ENCODE results near the gene PPP1R10.

DNA sequence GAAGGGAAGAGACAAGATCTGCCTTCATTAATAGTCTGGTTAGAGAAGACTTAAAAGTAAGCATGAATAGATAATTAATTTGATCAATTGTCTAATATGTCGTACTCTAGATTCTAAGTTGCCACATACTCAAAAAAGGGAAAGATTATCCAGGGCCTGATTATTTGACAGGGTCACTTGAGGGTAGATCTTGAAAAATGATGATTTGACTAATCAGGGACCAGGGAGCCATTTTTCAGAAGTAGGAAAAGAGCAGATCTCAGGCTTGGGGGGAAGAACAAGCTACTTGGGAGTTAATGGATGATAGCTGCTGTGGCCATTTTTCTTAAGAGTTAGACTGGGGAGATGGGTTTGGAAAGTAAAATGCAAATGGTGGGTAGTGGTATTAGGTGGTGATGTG lies 24.8 kb downstream of the PPP1R10 start:
- no peak for TF ChIP-seq KDM5A (IDR thresholded peaks at IDR 0.05)
- TF ChIP-seq, protein P1, sequence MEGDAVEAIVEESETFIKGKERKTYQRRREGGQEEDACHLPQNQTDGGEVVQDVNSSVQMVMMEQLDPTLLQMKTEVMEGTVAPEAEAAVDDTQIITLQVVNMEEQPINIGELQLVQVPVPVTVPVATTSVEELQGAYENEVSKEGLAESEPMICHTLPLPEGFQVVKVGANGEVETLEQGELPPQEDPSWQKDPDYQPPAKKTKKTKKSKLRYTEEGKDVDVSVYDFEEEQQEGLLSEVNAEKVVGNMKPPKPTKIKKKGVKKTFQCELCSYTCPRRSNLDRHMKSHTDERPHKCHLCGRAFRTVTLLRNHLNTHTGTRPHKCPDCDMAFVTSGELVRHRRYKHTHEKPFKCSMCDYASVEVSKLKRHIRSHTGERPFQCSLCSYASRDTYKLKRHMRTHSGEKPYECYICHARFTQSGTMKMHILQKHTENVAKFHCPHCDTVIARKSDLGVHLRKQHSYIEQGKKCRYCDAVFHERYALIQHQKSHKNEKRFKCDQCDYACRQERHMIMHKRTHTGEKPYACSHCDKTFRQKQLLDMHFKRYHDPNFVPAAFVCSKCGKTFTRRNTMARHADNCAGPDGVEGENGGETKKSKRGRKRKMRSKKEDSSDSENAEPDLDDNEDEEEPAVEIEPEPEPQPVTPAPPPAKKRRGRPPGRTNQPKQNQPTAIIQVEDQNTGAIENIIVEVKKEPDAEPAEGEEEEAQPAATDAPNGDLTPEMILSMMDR (IDR thresholded peaks at IDR 0.05) = no peak
- no peak for TF ChIP-seq RFX5 (IDR thresholded peaks at IDR 0.05)
- TF ChIP-seq EP300 (IDR thresholded peaks at IDR 0.05) = no peak
- no peak for TF ChIP-seq EHMT2 (IDR thresholded peaks at IDR 0.05; ENCODE audit: low read depth)
- TF ChIP-seq, protein P2, sequence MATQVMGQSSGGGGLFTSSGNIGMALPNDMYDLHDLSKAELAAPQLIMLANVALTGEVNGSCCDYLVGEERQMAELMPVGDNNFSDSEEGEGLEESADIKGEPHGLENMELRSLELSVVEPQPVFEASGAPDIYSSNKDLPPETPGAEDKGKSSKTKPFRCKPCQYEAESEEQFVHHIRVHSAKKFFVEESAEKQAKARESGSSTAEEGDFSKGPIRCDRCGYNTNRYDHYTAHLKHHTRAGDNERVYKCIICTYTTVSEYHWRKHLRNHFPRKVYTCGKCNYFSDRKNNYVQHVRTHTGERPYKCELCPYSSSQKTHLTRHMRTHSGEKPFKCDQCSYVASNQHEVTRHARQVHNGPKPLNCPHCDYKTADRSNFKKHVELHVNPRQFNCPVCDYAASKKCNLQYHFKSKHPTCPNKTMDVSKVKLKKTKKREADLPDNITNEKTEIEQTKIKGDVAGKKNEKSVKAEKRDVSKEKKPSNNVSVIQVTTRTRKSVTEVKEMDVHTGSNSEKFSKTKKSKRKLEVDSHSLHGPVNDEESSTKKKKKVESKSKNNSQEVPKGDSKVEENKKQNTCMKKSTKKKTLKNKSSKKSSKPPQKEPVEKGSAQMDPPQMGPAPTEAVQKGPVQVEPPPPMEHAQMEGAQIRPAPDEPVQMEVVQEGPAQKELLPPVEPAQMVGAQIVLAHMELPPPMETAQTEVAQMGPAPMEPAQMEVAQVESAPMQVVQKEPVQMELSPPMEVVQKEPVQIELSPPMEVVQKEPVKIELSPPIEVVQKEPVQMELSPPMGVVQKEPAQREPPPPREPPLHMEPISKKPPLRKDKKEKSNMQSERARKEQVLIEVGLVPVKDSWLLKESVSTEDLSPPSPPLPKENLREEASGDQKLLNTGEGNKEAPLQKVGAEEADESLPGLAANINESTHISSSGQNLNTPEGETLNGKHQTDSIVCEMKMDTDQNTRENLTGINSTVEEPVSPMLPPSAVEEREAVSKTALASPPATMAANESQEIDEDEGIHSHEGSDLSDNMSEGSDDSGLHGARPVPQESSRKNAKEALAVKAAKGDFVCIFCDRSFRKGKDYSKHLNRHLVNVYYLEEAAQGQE (IDR thresholded peaks at IDR 0.05) = no peak
- TF ChIP-seq, protein P3, sequence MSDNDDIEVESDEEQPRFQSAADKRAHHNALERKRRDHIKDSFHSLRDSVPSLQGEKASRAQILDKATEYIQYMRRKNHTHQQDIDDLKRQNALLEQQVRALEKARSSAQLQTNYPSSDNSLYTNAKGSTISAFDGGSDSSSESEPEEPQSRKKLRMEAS (IDR thresholded peaks at IDR 0.05) = no peak
- TF ChIP-seq POLR2A (IDR thresholded peaks at IDR 0.05; ENCODE audit: low read length) = no peak
- TF ChIP-seq, protein P4, sequence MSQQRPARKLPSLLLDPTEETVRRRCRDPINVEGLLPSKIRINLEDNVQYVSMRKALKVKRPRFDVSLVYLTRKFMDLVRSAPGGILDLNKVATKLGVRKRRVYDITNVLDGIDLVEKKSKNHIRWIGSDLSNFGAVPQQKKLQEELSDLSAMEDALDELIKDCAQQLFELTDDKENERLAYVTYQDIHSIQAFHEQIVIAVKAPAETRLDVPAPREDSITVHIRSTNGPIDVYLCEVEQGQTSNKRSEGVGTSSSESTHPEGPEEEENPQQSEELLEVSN (IDR thresholded peaks at IDR 0.05; ENCODE audit: borderline replicate concordance, low read depth) = no peak
- TF ChIP-seq RAD21 (conservative IDR thresholded peaks at IDR 0.05 in 1 of 2, IDR thresholded peaks at IDR 0.05 in 1 of 2) = no peak
- no peak for TF ChIP-seq RCOR1 (IDR thresholded peaks at IDR 0.05; ENCODE audit: low read depth, low read length)
- no peak for TF ChIP-seq CEBPB (IDR thresholded peaks at IDR 0.05)
- no peak for TF ChIP-seq MAZ (IDR thresholded peaks at IDR 0.05; ENCODE audit: borderline replicate concordance, low read depth, low read length)
- TF ChIP-seq, protein P5, sequence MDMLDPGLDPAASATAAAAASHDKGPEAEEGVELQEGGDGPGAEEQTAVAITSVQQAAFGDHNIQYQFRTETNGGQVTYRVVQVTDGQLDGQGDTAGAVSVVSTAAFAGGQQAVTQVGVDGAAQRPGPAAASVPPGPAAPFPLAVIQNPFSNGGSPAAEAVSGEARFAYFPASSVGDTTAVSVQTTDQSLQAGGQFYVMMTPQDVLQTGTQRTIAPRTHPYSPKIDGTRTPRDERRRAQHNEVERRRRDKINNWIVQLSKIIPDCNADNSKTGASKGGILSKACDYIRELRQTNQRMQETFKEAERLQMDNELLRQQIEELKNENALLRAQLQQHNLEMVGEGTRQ (IDR thresholded peaks at IDR 0.05) = no peak

Measured in A549 (cell line).